ENCODE results near the gene SPDYE3. TPM values are rescaled to one million over a fixed set of nuclear protein-coding genes. Genes with fewer than 3 reads are reported as not detected.
"Not testable (repeated sequence)": the region's sequence is repeated elsewhere in the genome, so short reads cannot be mapped to it uniquely, and the experiment has no call there.

Gene SPDYE3
- total RNA-seq, 4 donors from 2014 or later: not detected

DNA sequence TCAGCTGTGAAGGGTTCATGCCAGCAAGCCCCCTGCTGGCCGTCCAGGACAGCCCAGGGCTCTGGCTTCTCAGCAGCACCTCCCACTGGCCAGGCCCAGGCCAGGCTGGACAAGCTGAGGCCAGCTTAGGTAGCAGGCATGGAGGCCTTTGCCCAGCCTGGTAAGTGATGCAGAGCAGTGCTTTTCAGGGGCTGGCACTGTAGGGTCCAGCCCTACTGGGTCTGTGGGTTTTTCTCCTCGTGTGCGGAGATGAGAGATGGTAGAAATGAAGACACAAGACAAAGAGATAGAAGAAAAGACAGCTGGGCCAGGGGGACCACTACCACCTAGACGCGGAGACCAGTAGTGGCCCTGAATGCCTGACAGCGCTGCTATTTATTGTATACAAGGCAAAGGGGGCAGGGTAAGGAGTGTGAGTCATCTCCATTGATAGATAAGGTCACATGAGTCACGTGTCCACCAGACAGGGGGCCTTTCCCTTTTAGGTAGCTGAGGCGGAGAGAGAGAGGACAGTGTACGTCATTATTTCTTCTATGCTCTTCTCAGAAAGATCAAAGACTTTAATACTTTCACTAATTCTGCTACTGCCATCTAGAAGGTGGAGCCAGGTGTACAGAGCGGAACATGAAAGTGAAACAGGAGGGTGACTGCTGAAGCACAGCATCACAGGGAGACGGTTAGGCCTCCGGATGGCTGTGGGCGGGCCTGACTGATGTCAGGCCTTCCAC, 37.2 kb downstream of the SPDYE3 start:
- Histone ChIP-seq H3K27ac (replicated peaks in 1 of 4) (peak overlapping the region; percentile 7 to 72 (median 40)), H3K4me1 (peaks cover 10 to 26% (median 17%) of the 10 kb centered on the region in 4 donors), H3K36me3 (peaks cover 29 to 76% (median 59%) of the 10 kb centered on the region in 4 donors)
- DNase-seq (ENCODE audit: extremely low spot score); H3K4me3 ChIP-seq; intact Hi-C loops (cut with DNase I); H3K27me3 ChIP-seq; H3K9me3 ChIP-seq: not testable (repeated sequence)
- TF ChIP-seq CTCF (IDR thresholded peaks at IDR 0.05): peak in 2 of 3 experiments; percentile 12 to 31
- 67% methylated on average over 9 of the region's 13 CpGs for WGBS

- H3K36me3 ChIP-seq: peaks cover 35 to 82% (median 65%) of the 10 kb centered on the region in 4 donors
- peak overlapping the region in 2 of 4 donors; percentile 19 to 72 for H3K27ac ChIP-seq (replicated peaks in 1 of 4)
- peak; percentile 41 to 60 (median 48) for TF ChIP-seq CTCF (IDR thresholded peaks at IDR 0.05)
- H3K4me3 ChIP-seq; H3K9me3 ChIP-seq; H3K27me3 ChIP-seq; DNase-seq (ENCODE audit: extremely low spot score); intact Hi-C loops (cut with DNase I): not testable (repeated sequence)
- H3K4me1 ChIP-seq: peaks cover 10 to 26% (median 17%) of the 10 kb centered on the region in 4 donors
- WGBS: 0% methylated on average over 3 of the region's 5 CpGs
These were observed 37.8 kb downstream of the SPDYE3 start for GRCh38 chr7:100345288-100345672.

DNA sequence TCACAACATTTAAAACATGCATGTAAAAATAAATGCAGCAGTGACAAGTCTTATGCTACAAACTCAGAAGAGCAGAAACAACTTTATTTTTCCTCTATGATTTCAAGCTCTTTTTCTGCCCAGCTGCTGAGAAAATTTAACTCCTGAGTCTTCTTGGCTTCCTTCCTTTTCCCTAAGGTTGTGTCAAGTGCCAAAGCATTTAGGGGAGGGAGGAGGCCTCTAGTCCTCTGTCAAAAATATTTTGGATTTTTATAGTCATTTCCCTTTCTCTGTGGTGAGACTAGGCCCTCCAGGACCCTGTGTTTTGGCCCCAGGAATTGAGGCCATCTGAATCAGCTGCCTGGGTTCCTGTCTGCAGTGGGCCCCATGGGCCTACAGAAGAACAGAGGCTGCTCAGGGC, 39.4 kb downstream of the SPDYE3 start:
- intact Hi-C loops (cut with DNase I): no loop called here
- Histone ChIP-seq H3K27me3 (no peaks in the 10 kb centered on the region), H3K27ac (replicated peaks in 1 of 4) (peak overlapping the region in 1 of 4 donors; percentile 30), H3K4me3 (no peak overlapping the region), H3K9me3 (no peaks in the 10 kb centered on the region), H3K4me1 (peaks cover 10 to 26% (median 17%) of the 10 kb centered on the region in 4 donors), H3K36me3 (peaks cover 39 to 86% (median 74%) of the 10 kb centered on the region in 4 donors)
- TF ChIP-seq POLR2AphosphoS5 (IDR thresholded peaks at IDR 0.05) (no peak), CTCF (IDR thresholded peaks at IDR 0.05) (no peak), EP300 (IDR thresholded peaks at IDR 0.05) (no peak), POLR2A (IDR thresholded peaks at IDR 0.05; ENCODE audit: low read depth) (no peak)
- no peak for DNase-seq (ENCODE audit: extremely low spot score)

DNA sequence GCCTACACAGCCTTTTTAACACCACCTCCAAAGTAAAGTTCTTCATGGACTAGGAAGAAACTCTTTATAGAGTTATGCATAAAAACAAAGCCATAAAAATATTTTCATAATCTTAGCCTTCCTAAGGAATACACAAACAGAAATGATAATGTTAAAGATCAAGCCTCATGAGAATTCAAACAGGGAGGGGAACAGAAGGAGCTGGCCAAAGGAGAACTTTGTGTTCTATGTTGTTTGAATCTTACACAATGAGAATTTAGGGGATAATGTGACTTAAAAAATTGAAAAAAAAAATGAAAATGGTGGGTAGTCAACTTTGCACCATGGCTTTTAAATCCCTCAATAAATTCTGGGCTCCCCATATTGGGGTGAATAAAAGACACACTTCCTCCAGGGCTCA, 41.3 kb downstream of the SPDYE3 start:
- H3K27ac ChIP-seq (replicated peaks in 1 of 4): no peak overlapping the region
- peaks cover 5 to 14% (median 9%) of the 10 kb centered on the region in 4 donors for H3K4me1 ChIP-seq
- H3K9me3 ChIP-seq: no peaks in the 10 kb centered on the region
- TF ChIP-seq CTCF (IDR thresholded peaks at IDR 0.05): no peak
- TF ChIP-seq POLR2AphosphoS5 (IDR thresholded peaks at IDR 0.05): no peak
- TF ChIP-seq POLR2A (IDR thresholded peaks at IDR 0.05; ENCODE audit: low read depth): no peak
- TF ChIP-seq EP300 (IDR thresholded peaks at IDR 0.05): no peak
- no peak for DNase-seq (ENCODE audit: extremely low spot score)
- no peaks in the 10 kb centered on the region for H3K27me3 ChIP-seq
- peaks cover 52 to 90% (median 82%) of the 10 kb centered on the region in 4 donors for H3K36me3 ChIP-seq
- H3K4me3 ChIP-seq: no peak overlapping the region
- intact Hi-C loops (cut with DNase I): no loop called here

DNA sequence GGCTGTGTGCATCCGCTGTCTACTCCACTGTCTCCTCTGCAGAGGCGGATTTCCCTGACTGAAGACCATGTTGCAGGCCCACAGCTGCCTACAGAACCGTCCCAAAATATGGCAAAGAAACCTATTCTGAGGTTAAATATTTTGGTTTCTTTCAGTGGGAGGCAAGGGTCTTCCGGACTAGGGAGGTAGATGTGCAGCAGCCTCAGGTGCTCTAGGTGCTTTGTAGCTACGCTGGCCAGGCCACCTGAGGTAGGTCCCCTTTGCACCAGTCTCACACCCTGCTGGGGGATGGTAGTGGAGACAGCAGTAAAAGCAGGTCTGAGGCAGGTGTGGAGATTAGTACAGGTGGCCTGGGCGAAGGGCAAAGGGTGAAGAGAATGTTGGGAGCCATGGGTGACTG, 42.3 kb downstream of the SPDYE3 start:
- Histone ChIP-seq H3K27me3 (no peaks in the 10 kb centered on the region), H3K36me3 (peaks cover 60 to 91% (median 88%) of the 10 kb centered on the region in 4 donors), H3K4me3 (no peak overlapping the region), H3K27ac (replicated peaks in 1 of 4) (no peak overlapping the region), H3K9me3 (no peaks in the 10 kb centered on the region), H3K4me1 (peaks cover 2 to 10% (median 3%) of the 10 kb centered on the region in 4 donors)
- TF ChIP-seq POLR2AphosphoS5 (IDR thresholded peaks at IDR 0.05): no peak
- no peak for TF ChIP-seq EP300 (IDR thresholded peaks at IDR 0.05)
- intact Hi-C loops (cut with DNase I): no loop called here
- WGBS: 98% methylated on average over 4 of the region's 6 CpGs
- no peak for DNase-seq (ENCODE audit: extremely low spot score)

Measured in esophagus muscularis mucosa (tissue), 4 donors.